Muscle layer of colon (tissue), 2 donors: ENCODE data around the gene TBC1D1.

Experiments
- H3K27ac ChIP-seq: one replicate; pipeline ENCODE4 v1.7.0; 2013; ENCODE audit warnings: low read depth, mild to moderate bottlenecking, low read length, moderate library complexity
- H3K27me3 ChIP-seq, 2 donors: one replicate each; pipeline ENCODE4 v1.7.0; 2013; ENCODE audit warnings: low read length in 2 of 2, mild to moderate bottlenecking in 2 of 2; ENCODE audit not compliant: insufficient read depth in 2 of 2, control insufficient read depth in 1 of 2
- H3K36me3 ChIP-seq: one replicate; pipeline ENCODE4 v1.7.0; 2013; ENCODE audit warnings: mild to moderate bottlenecking, low read length; ENCODE audit not compliant: insufficient read depth
- H3K4me1 ChIP-seq: one replicate; pipeline ENCODE4 v1.7.0; 2013; ENCODE audit warnings: mild to moderate bottlenecking, low read length; ENCODE audit not compliant: insufficient read depth
- H3K4me3 ChIP-seq, 2 donors: one replicate each; pipeline ENCODE4 v1.7.0; 2013; ENCODE audit warnings: low read length in 2 of 2, low read depth in 1 of 2, mild to moderate bottlenecking in 1 of 2, moderate library complexity in 1 of 2
- H3K9ac ChIP-seq: one replicate; pipeline ENCODE4 v1.7.0; 2013; ENCODE audit warnings: low read length
- H3K9me3 ChIP-seq: one replicate; pipeline ENCODE4 v1.7.0; 2013; ENCODE audit warnings: mild to moderate bottlenecking, low read length
- donor health status: abdominal sarcoma.
- donor health status: Adenocarcinoma of cecum.

The TBC1D1 gene

GRCh38 chr4:38166082-38166481 is 275.2 kb downstream of the TBC1D1 start:
- Histone ChIP-seq H3K27me3 (no peaks in the 10 kb centered on the region), H3K9me3 (no peaks in the 10 kb centered on the region), H3K9ac (no peak overlapping the region), H3K27ac (no peak overlapping the region), H3K4me1 (no peaks in the 10 kb centered on the region), H3K36me3 (no peaks in the 10 kb centered on the region), H3K4me3 (no peak overlapping the region)

- Histone ChIP-seq H3K4me3 (no peak overlapping the region), H3K9ac (no peak overlapping the region), H3K27ac (no peak overlapping the region), H3K4me1 (no peaks in the 10 kb centered on the region), H3K9me3 (no peaks in the 10 kb centered on the region), H3K27me3 (no peaks in the 10 kb centered on the region), H3K36me3 (no peaks in the 10 kb centered on the region)
Observed at GRCh38 chr4:38166768-38167167, 275.9 kb downstream of the TBC1D1 start.

- no peak overlapping the region for H3K9ac ChIP-seq
- no peaks in the 10 kb centered on the region for H3K4me1 ChIP-seq
- no peak overlapping the region for H3K4me3 ChIP-seq
- H3K27ac ChIP-seq, result no peak overlapping the region
- no peaks in the 10 kb centered on the region for H3K9me3 ChIP-seq
- H3K27me3 ChIP-seq, result no peaks in the 10 kb centered on the region
- H3K36me3 ChIP-seq, result no peaks in the 10 kb centered on the region
Observed at GRCh38 chr4:38167973-38168372, 277.1 kb downstream of the TBC1D1 start.

GRCh38 chr4:38169524-38169923 is 278.6 kb downstream of the TBC1D1 start:
- Histone ChIP-seq H3K9me3 (no peaks in the 10 kb centered on the region), H3K4me3 (no peak overlapping the region), H3K27ac (no peak overlapping the region), H3K36me3 (no peaks in the 10 kb centered on the region), H3K27me3 (no peaks in the 10 kb centered on the region), H3K4me1 (no peaks in the 10 kb centered on the region), H3K9ac (no peak overlapping the region)

GRCh38 chr4:38170338-38171169 is 279.7 kb downstream of the TBC1D1 start:
- H3K4me1 ChIP-seq, result no peaks in the 10 kb centered on the region
- no peak overlapping the region for H3K4me3 ChIP-seq
- H3K36me3 ChIP-seq, result no peaks in the 10 kb centered on the region
- no peaks in the 10 kb centered on the region for H3K9me3 ChIP-seq
- H3K9ac ChIP-seq, result no peak overlapping the region
- H3K27ac ChIP-seq, result no peak overlapping the region
- no peaks in the 10 kb centered on the region for H3K27me3 ChIP-seq

- Histone ChIP-seq H3K9me3 (no peaks in the 10 kb centered on the region), H3K4me3 (no peak overlapping the region), H3K4me1 (no peaks in the 10 kb centered on the region), H3K27ac (no peak overlapping the region), H3K36me3 (no peaks in the 10 kb centered on the region), H3K9ac (no peak overlapping the region), H3K27me3 (no peaks in the 10 kb centered on the region)
Observed at GRCh38 chr4:38172078-38172477, 281.2 kb downstream of the TBC1D1 start.

- Histone ChIP-seq H3K4me1 (no peaks in the 10 kb centered on the region), H3K9me3 (no peaks in the 10 kb centered on the region), H3K36me3 (no peaks in the 10 kb centered on the region), H3K27me3 (no peaks in the 10 kb centered on the region), H3K27ac (no peak overlapping the region), H3K4me3 (no peak overlapping the region), H3K9ac (no peak overlapping the region)
Observed at GRCh38 chr4:38173935-38174518, 283.1 kb downstream of the TBC1D1 start.

- Histone ChIP-seq H3K27ac (no peak overlapping the region), H3K9ac (no peak overlapping the region), H3K4me1 (peaks cover 2% of the 10 kb centered on the region), H3K9me3 (no peaks in the 10 kb centered on the region), H3K27me3 (no peaks in the 10 kb centered on the region), H3K36me3 (no peaks in the 10 kb centered on the region), H3K4me3 (no peak overlapping the region)
Observed at GRCh38 chr4:38174801-38175200, 283.9 kb downstream of the TBC1D1 start.

- no peak overlapping the region for H3K27ac ChIP-seq
- no peaks in the 10 kb centered on the region for H3K27me3 ChIP-seq
- H3K4me3 ChIP-seq, result no peak overlapping the region
- H3K36me3 ChIP-seq, result no peaks in the 10 kb centered on the region
- no peak overlapping the region for H3K9ac ChIP-seq
- H3K4me1 ChIP-seq, result peaks cover 6% of the 10 kb centered on the region
- no peaks in the 10 kb centered on the region for H3K9me3 ChIP-seq
Observed at GRCh38 chr4:38176165-38176564, 285.3 kb downstream of the TBC1D1 start.

GRCh38 chr4:38177035-38177546 is 286.2 kb downstream of the TBC1D1 start:
- Histone ChIP-seq H3K4me3 (no peak overlapping the region), H3K27ac (no peak overlapping the region), H3K27me3 (no peaks in the 10 kb centered on the region), H3K36me3 (no peaks in the 10 kb centered on the region), H3K9ac (no peak overlapping the region), H3K9me3 (no peaks in the 10 kb centered on the region), H3K4me1 (peaks cover 6% of the 10 kb centered on the region)

GRCh38 chr4:38177641-38178391 is 286.9 kb downstream of the TBC1D1 start:
- Histone ChIP-seq H3K27ac (no peak overlapping the region), H3K9ac (no peak overlapping the region), H3K36me3 (no peaks in the 10 kb centered on the region), H3K4me1 (peaks cover 6% of the 10 kb centered on the region), H3K9me3 (no peaks in the 10 kb centered on the region), H3K4me3 (no peak overlapping the region), H3K27me3 (no peaks in the 10 kb centered on the region)
